Activated CD8-positive, alpha-beta memory T cell treated with anti-CD3 and anti-CD28 coated beads, Interleukin-2, amount 50 U/mL, for 24 hours (primary cell): ENCODE data around the gene NKD1.

Experiments used
- DNase-seq: peaks from one replicate; pipeline ENCODE4 v3.0.0-alpha.2; 2020; ENCODE audit errors: extremely low read depth

NKD1 gene

GRCh38 chr16:50696126-50696525, 147.9 kb downstream of the NKD1 start:
- DNase-seq = no peak

- no peak for DNase-seq
Observed at GRCh38 chr16:50696575-50697420, 148.6 kb downstream of the NKD1 start.

GRCh38 chr16:50697421-50697715, 149.2 kb downstream of the NKD1 start:
- DNase-seq = no peak

- no peak for DNase-seq
Observed at GRCh38 chr16:50697881-50698767, 149.9 kb downstream of the NKD1 start.
